Stimulated activated memory B cell treated with anti-CD40 and anti-IgM and Interleukin-4, amounts not matched to agents 10 μg/mL and 1 μg/mL and 100 μg/mL, for 72 hours (primary cell): ENCODE data around the gene LAGE3.

Experiments
- ATAC-seq: fragments of 150-1000 bp; cut with Tn5 transposase; 2 replicates; pipeline ENCODE4 v1.10.0; 2021
- H3K27ac Mint-ChIP-seq: one replicate; pipeline ENCODE4 v1.8.0; 2022; ENCODE audit warnings: mild to moderate bottlenecking, mixed read lengths
- H3K27me3 Mint-ChIP-seq: one replicate; pipeline ENCODE4 v1.8.0; 2022; ENCODE audit warnings: mixed read lengths
- H3K36me3 Mint-ChIP-seq: one replicate; pipeline ENCODE4 v1.8.0; 2022; ENCODE audit warnings: mixed read lengths
- H3K4me1 Mint-ChIP-seq: one replicate; pipeline ENCODE4 v1.8.0; 2022; ENCODE audit warnings: mixed read lengths
- H3K4me3 Mint-ChIP-seq: one replicate; pipeline ENCODE4 v1.8.0; 2022; ENCODE audit warnings: mild to moderate bottlenecking, moderate library complexity, mixed read lengths
- H3K9me3 Mint-ChIP-seq: one replicate; pipeline ENCODE4 v1.8.0; 2022; ENCODE audit warnings: mixed read lengths

Gene LAGE3

GRCh38 chrX:154440623-154441357 lies 38.3 kb downstream of the LAGE3 start:
- Mint-ChIP-seq H3K27me3 (no peaks in the 10 kb centered on the region), H3K4me3 (no peak overlapping the region), H3K36me3 (peaks cover 6% of the 10 kb centered on the region), H3K27ac (no peak overlapping the region), H3K4me1 (peaks cover 39% of the 10 kb centered on the region), H3K9me3 (no peaks in the 10 kb centered on the region)
- no peak for ATAC-seq

DNA sequence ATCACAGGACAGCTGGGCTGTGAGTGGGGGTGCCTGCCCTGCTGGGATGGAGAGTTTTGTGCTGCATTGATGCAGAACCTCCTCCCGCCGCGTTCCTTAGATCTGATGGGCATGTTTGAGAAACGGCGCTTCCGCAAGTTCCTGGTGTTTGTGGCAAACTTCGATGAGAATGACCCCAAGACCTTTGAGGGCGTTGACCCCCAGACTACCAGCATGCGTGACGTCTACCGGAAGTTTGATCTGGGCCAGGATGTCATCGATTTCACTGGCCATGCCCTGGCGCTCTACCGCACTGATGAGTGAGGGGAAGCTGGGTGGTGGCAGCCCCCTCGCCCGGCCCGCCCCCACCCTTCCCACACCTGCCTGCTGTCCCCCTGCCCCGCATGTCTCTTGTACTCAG lies 39.2 kb downstream of the LAGE3 start:
- peaks cover 42% of the 10 kb centered on the region for H3K4me1 Mint-ChIP-seq
- H3K27ac Mint-ChIP-seq = no peak overlapping the region
- H3K4me3 Mint-ChIP-seq = no peak overlapping the region
- H3K36me3 Mint-ChIP-seq = peaks cover 14% of the 10 kb centered on the region
- no peak for ATAC-seq
- no peaks in the 10 kb centered on the region for H3K9me3 Mint-ChIP-seq
- H3K27me3 Mint-ChIP-seq = no peaks in the 10 kb centered on the region

GRCh38 chrX:154437971-154438893 lies 40.8 kb downstream of the LAGE3 start:
- peak overlapping the region; percentile 78 for H3K27ac Mint-ChIP-seq
- peaks cover 36% of the 10 kb centered on the region for H3K4me1 Mint-ChIP-seq

GRCh38 chrX:154436983-154437752 lies 41.9 kb downstream of the LAGE3 start, which contains the start of gene GDI1:
Gene GDI1, plus strand, starts transcription at chrX:154437154. Its CDS starts 101 bp downstream, at chrX:154437255.
- Mint-ChIP-seq H3K27me3 (no peaks in the 10 kb centered on the region), H3K9me3 (no peaks in the 10 kb centered on the region), H3K36me3 (peaks cover 19% of the 10 kb centered on the region), H3K27ac (peak within 1 kb of the TSS; percentile 80), H3K4me1 (peaks cover 32% of the 10 kb centered on the region), H3K4me3 (peak within 1 kb of the TSS; percentile 92)
- peak; percentile 72 for ATAC-seq

More at GRCh38 chrX:154437971-154438893, 40.8 kb downstream of the LAGE3 start:
- no peaks in the 10 kb centered on the region for H3K9me3 Mint-ChIP-seq
- peak overlapping the region; percentile 92 for H3K4me3 Mint-ChIP-seq
- ATAC-seq = no peak
- no peaks in the 10 kb centered on the region for H3K27me3 Mint-ChIP-seq
- peaks cover 19% of the 10 kb centered on the region for H3K36me3 Mint-ChIP-seq

DNA sequence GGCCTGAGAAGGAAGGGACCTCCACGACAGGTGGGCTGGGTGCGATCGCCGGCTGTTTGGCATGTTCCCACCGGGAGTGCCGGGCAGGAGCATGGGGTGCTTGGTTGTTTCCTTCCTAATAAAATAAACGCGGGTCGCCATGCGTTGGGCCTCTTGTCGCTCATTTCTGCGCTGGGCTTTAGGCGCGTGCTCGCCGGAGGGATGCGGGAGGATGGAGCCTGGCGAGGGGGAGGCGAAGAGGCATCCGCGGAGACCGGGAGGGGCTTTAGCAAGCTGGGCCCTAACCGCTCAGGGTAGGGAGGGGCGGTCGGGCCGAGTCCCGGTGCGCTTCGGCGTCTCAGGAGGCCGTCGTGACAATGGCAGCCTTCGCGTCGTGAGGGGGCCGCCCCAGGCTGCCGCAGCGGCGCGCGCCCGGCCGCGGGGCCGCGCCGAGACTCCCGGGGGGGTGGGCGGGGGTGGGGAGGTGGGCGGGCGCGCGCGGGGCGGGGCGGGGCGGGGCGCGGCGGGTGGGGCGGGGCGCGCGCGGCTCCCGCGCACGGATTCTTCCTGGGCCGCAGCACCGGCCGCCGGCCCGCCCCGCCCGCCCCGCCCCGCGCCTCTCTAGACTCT lies 42.6 kb downstream of the LAGE3 start:
- Mint-ChIP-seq H3K4me3 (peak overlapping the region; percentile 80), H3K27me3 (no peaks in the 10 kb centered on the region), H3K4me1 (peaks cover 35% of the 10 kb centered on the region), H3K9me3 (no peaks in the 10 kb centered on the region), H3K36me3 (peaks cover 22% of the 10 kb centered on the region), H3K27ac (peak overlapping the region; percentile 80)
- ATAC-seq = peak; percentile 79

- Mint-ChIP-seq H3K27ac (peak overlapping the region; percentile 80), H3K9me3 (no peaks in the 10 kb centered on the region), H3K4me3 (no peak overlapping the region), H3K4me1 (peaks cover 39% of the 10 kb centered on the region), H3K36me3 (peaks cover 24% of the 10 kb centered on the region), H3K27me3 (no peaks in the 10 kb centered on the region)
- ATAC-seq = no peak
Observed at GRCh38 chrX:154435171-154435733, 43.8 kb downstream of the LAGE3 start.

- no peak for ATAC-seq
- no peak overlapping the region for H3K27ac Mint-ChIP-seq
- H3K9me3 Mint-ChIP-seq = no peaks in the 10 kb centered on the region
- no peak overlapping the region for H3K4me3 Mint-ChIP-seq
- H3K27me3 Mint-ChIP-seq = no peaks in the 10 kb centered on the region
- peaks cover 24% of the 10 kb centered on the region for H3K36me3 Mint-ChIP-seq
- H3K4me1 Mint-ChIP-seq = peaks cover 38% of the 10 kb centered on the region
Observed at GRCh38 chrX:154434394-154435168, 44.5 kb downstream of the LAGE3 start.

GRCh38 chrX:154433605-154434004 lies 45.5 kb downstream of the LAGE3 start:
- Mint-ChIP-seq H3K27me3 (no peaks in the 10 kb centered on the region), H3K36me3 (peaks cover 24% of the 10 kb centered on the region), H3K4me3 (no peak overlapping the region), H3K9me3 (no peaks in the 10 kb centered on the region), H3K4me1 (peaks cover 35% of the 10 kb centered on the region), H3K27ac (no peak overlapping the region)
- no peak for ATAC-seq

- peaks cover 24% of the 10 kb centered on the region for H3K36me3 Mint-ChIP-seq
- ATAC-seq = no peak
Observed at GRCh38 chrX:154432210-154432609, 46.9 kb downstream of the LAGE3 start.

GRCh38 chrX:154431341-154431740 lies 47.7 kb downstream of the LAGE3 start:
- Mint-ChIP-seq H3K27ac (no peak overlapping the region), H3K27me3 (no peaks in the 10 kb centered on the region), H3K9me3 (no peaks in the 10 kb centered on the region), H3K36me3 (peaks cover 24% of the 10 kb centered on the region), H3K4me3 (peak overlapping the region; percentile 26), H3K4me1 (peaks cover 30% of the 10 kb centered on the region)
- ATAC-seq = no peak

More at GRCh38 chrX:154432210-154432609, 46.9 kb downstream of the LAGE3 start:
- Mint-ChIP-seq H3K4me1 (peaks cover 31% of the 10 kb centered on the region), H3K27ac (no peak overlapping the region), H3K4me3 (no peak overlapping the region), H3K9me3 (no peaks in the 10 kb centered on the region), H3K27me3 (no peaks in the 10 kb centered on the region)

DNA sequence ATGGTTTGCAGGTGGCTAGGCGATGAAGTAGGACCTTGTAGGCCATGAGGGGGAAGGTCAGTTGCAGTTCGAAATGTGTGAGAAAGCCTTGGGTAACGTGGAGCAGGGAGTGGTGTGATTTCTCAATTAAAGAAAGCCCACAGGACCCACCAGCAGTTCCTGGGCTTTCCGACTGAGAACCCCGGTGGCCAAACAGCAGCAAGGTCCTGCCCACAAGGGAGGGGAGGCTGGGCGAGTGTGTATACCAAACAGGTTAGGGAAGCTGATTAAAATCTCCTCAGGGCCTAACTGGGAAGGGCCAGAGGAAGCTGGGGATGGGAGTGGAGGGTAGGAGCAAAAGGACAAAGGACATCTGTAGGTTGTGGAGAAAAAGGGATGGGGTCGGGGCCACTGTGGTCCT lies 48.2 kb downstream of the LAGE3 start:
- Mint-ChIP-seq H3K27ac (peak overlapping the region; percentile 84), H3K27me3 (no peaks in the 10 kb centered on the region), H3K4me3 (no peak overlapping the region), H3K36me3 (peaks cover 20% of the 10 kb centered on the region), H3K9me3 (no peaks in the 10 kb centered on the region), H3K4me1 (peaks cover 25% of the 10 kb centered on the region)
- ATAC-seq = no peak

GRCh38 chrX:154430479-154430878 lies 48.6 kb downstream of the LAGE3 start:
- Mint-ChIP-seq H3K36me3 (peaks cover 15% of the 10 kb centered on the region), H3K9me3 (no peaks in the 10 kb centered on the region), H3K27me3 (no peaks in the 10 kb centered on the region), H3K4me1 (peaks cover 21% of the 10 kb centered on the region), H3K4me3 (peak overlapping the region; percentile 13), H3K27ac (peak overlapping the region; percentile 84)
- ATAC-seq = no peak

DNA sequence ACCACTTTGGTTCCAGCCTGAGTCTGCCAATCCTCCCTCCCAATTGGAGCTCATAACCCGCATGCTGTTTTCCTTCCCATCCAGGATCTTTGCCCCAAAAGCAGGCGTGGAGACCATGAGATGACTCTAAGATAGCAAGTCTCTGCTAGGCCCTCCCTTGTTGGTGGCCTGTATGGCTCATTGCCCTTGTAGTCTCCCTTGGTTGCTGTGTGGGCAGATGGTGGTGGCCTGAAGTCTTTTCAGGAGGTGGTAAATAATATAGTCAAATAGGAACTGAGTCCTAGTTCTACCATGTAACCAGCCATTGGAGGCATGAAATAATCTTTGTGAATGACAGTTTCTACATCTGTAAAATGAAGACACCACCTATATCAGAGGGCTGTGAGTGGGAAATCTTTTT lies 49.4 kb downstream of the LAGE3 start:
- Mint-ChIP-seq H3K36me3 (peaks cover 11% of the 10 kb centered on the region), H3K4me1 (peaks cover 21% of the 10 kb centered on the region), H3K27me3 (no peaks in the 10 kb centered on the region), H3K9me3 (no peaks in the 10 kb centered on the region), H3K4me3 (peak overlapping the region; percentile 86), H3K27ac (peak overlapping the region; percentile 84)
- ATAC-seq = peak; percentile 57
